Panc1 (cell line): ENCODE results near the gene INPP4B. TPM values are rescaled to one million over a fixed set of nuclear protein-coding genes. Genes with fewer than 3 reads are reported as not detected.

Experiments
- ATAC-seq: fragments of 200-7000 bp; cut with Tn5 transposase; 2 replicates; pipeline ENCODE4 v1.9.1; 2020; ENCODE audit warnings: mild to moderate bottlenecking, moderate library complexity
- BruUV-seq: library from RNA; stranded (reverse); fragments of 400-500 nt; replicated peaks from 2 replicates; lab custom pipeline; 2021; lab: Mats Ljungman, UMichigan
- CTCF ChIA-PET: fragments of 300-600 bp; sonication (Branson Sonifier 250); formaldehyde crosslinking; loops from one replicate; lab custom pipeline; 2022; ENCODE audit warnings: antibody characterized with exemption; lab: Charles Lee
- POLR2A ChIA-PET: fragments of 300-600 bp; sonication (Branson Sonifier 250); formaldehyde crosslinking; loops from one replicate; lab custom pipeline; 2022; ENCODE audit warnings: antibody characterized with exemption; lab: Charles Lee
- DNase-seq: peaks from one replicate; pipeline ENCODE4 v3.0.0-alpha.2; 2010; ENCODE audit warnings: low read depth, low spot score
- H3K27ac ChIP-seq: 2 replicates; pipeline ENCODE4 v1.5.1; 2011; ENCODE audit warnings: mild to moderate bottlenecking, low read length, inconsistent platforms
- H3K27me3 ChIP-seq: fragments of 200-500 bp; sonication (Bioruptor generic); 2 replicates; pipeline ENCODE4 v1.6.0; 2014; ENCODE audit warnings: low read length, inconsistent platforms; ENCODE audit not compliant: control insufficient read depth, insufficient read depth
- H3K36me3 ChIP-seq: fragments of 200-500 bp; sonication (Bioruptor generic); 2 replicates; pipeline ENCODE4 v1.5.1; 2014; ENCODE audit warnings: inconsistent platforms, mild to moderate bottlenecking, low read length, moderate library complexity; ENCODE audit not compliant: control insufficient read depth, insufficient read depth
- H3K4me1 ChIP-seq: 2 replicates; pipeline ENCODE4 v1.5.1; 2011; ENCODE audit warnings: inconsistent platforms, mild to moderate bottlenecking, low read length, moderate library complexity; ENCODE audit not compliant: control insufficient read depth, insufficient read depth
- H3K4me3 ChIP-seq, 2 experiments: 2 replicates each; pipeline ENCODE4 v1.5.1; 2011 to 2012; ENCODE audit warnings: low read depth in 2 of 2, low read length in 2 of 2, mild to moderate bottlenecking in 2 of 2, inconsistent platforms in 1 of 2, moderate library complexity in 1 of 2
- H3K9me3 ChIP-seq: fragments of 200-500 bp; sonication (Bioruptor generic); 2 replicates; pipeline ENCODE4 v1.5.1; 2014; ENCODE audit warnings: low read depth, mild to moderate bottlenecking, inconsistent platforms, low read length, moderate library complexity; ENCODE audit not compliant: control insufficient read depth, insufficient read depth
- CTCF ChIP-seq: fragments of 450-650 bp; IDR thresholded peaks from 2 replicates; pipeline ENCODE4 v1.5.1; 2017; ENCODE audit warnings: mild to moderate bottlenecking
- POLR2AphosphoS5 ChIP-seq: IDR thresholded peaks from 2 replicates; pipeline ENCODE4 v1.6.1; 2012; ENCODE audit warnings: mild to moderate bottlenecking, low read depth, low read length, moderate library complexity
- REST ChIP-seq, 2 experiments: IDR thresholded peaks; 2 replicates each; pipeline ENCODE4 v1.6.1; 2011 to 2012; ENCODE audit warnings: low read depth in 2 of 2, control low read depth in 1 of 2, low read length in 1 of 2, mild to moderate bottlenecking in 1 of 2, moderate library complexity in 1 of 2; ENCODE audit not compliant: insufficient read depth in 1 of 2
- SIN3A ChIP-seq: IDR thresholded peaks from 2 replicates; pipeline ENCODE4 v1.6.1; 2012; ENCODE audit warnings: low read depth, mild to moderate bottlenecking, low read length, moderate library complexity, borderline replicate concordance; ENCODE audit not compliant: insufficient read depth
- TCF7L2 ChIP-seq: IDR thresholded peaks from 2 replicates; pipeline ENCODE4 v1.6.1; 2011; ENCODE audit warnings: mild to moderate bottlenecking, low read depth, low read length, inconsistent platforms
- in situ Hi-C: cut with HindIII; loops from 2 replicates; pipeline ENCODE4 v1.10.0; 2016; ENCODE audit warnings: low sequenced_read_pairs, low pct_unique_long_range_greater_than_20kb
- intact Hi-C: fragments of 100-400 bp; cut with micrococcal nuclease; formaldehyde crosslinking; loops from one replicate; pipeline ENCODE4 v1.10.0; 2022; ENCODE audit not compliant: unreplicated experiment
- total RNA-seq: library from RNA; stranded (reverse); gene quantifications from one replicate; pipeline ENCODE4 v1.2.1, GENCODE V29; 2021; ENCODE audit not compliant: unreplicated experiment

The INPP4B gene
- total RNA-seq, 1 experiment from 2014 or later = 4.5 TPM

- no peaks in the 10 kb centered on the region for H3K27me3 ChIP-seq
- in situ Hi-C loops (no loop called here), intact Hi-C loops (no loop called here)
- BruUV-seq = no TSS peak
- ATAC-seq = no peak
- no peaks in the 10 kb centered on the region for H3K9me3 ChIP-seq
- no peaks in the 10 kb centered on the region for H3K4me1 ChIP-seq
- POLR2A ChIA-PET = no interaction called here
- DNase-seq = no peak
- TF ChIP-seq CTCF (no peak), TCF7L2 (no peak), REST (IDR thresholded peaks at IDR 0.05; ENCODE audit: insufficient read depth in 1 of 2, low read depth in 2 of 2, low read length in 1 of 2) (no peak), POLR2AphosphoS5 (no peak), SIN3A (no peak)
- H3K36me3 ChIP-seq = no peaks in the 10 kb centered on the region
- H3K4me3 ChIP-seq = no peak overlapping the region
- no peak overlapping the region for H3K27ac ChIP-seq
- CTCF ChIA-PET = no interaction called here
Observed at GRCh38 chr4:142874684-142875083, 28.6 kb upstream of the INPP4B start.

- in situ Hi-C loops = no loop called here
- ATAC-seq = no peak
- intact Hi-C loops = no loop called here
Observed at GRCh38 chr4:142866685-142867084, 20.6 kb upstream of the INPP4B start.

More at GRCh38 chr4:142866685-142867084, 20.6 kb upstream of the INPP4B start:
- Histone ChIP-seq H3K27ac (no peak overlapping the region), H3K36me3 (no peaks in the 10 kb centered on the region), H3K9me3 (no peaks in the 10 kb centered on the region), H3K27me3 (no peaks in the 10 kb centered on the region), H3K4me1 (no peaks in the 10 kb centered on the region), H3K4me3 (no peak overlapping the region)
- no peak for DNase-seq
- TF ChIP-seq CTCF (no peak), TCF7L2 (no peak), SIN3A (no peak), POLR2AphosphoS5 (no peak), REST (IDR thresholded peaks at IDR 0.05; ENCODE audit: insufficient read depth in 1 of 2, low read depth in 2 of 2, low read length in 1 of 2) (no peak)
- POLR2A ChIA-PET = no interaction called here
- no TSS peak for BruUV-seq
- CTCF ChIA-PET = no interaction called here
